Mononuclear cell (primary cell): ENCODE results near the gene ITLN1. TPM values are rescaled to one million over a fixed set of nuclear protein-coding genes. Genes with fewer than 3 reads are reported as not detected.
"Not testable (repeated sequence)": the region's sequence is repeated elsewhere in the genome, so short reads cannot be mapped to it uniquely, and the experiment has no call there.

Experiments used
- H3K27me3 ChIP-seq: 2 replicates; pipeline ENCODE4 v1.6.0; 2011; ENCODE audit warnings: low read length, control low read depth; ENCODE audit not compliant: insufficient read depth
- H3K4me1 ChIP-seq: 2 replicates; pipeline ENCODE4 v1.5.1; 2011; ENCODE audit warnings: mild to moderate bottlenecking, low read length, control low read depth; ENCODE audit not compliant: insufficient read depth
- H3K4me3 ChIP-seq: 2 replicates; pipeline ENCODE4 v1.5.1; 2011; ENCODE audit warnings: mild to moderate bottlenecking, low read length, moderate library complexity
- H3K9me3 ChIP-seq: 2 replicates; pipeline ENCODE4 v1.5.1; 2011; ENCODE audit warnings: low read depth, mild to moderate bottlenecking, control low read depth, low read length
- total RNA-seq: library from RNA; depleted of rRNA; stranded (reverse); fragments of >200 nt; gene quantifications from one replicate; pipeline ENCODE4 v1.2.3, GENCODE V29; 2012

ITLN1 gene
- total RNA-seq: 0.42 TPM

- Histone ChIP-seq H3K4me3 (no peak within 1 kb of the TSS), H3K4me1 (peaks cover 33% of the 10 kb centered on the region), H3K9me3 (no peaks in the 10 kb centered on the region), H3K27me3 (peaks cover 3% of the 10 kb centered on the region)
These were observed at the start of gene ITLN1 for GRCh38 chr1:160885042-160885441. ITLN1 (minus strand) TSS chr1:160885180; CDS start chr1:160884877, 303 bp downstream.

GRCh38 chr1:160933305-160933704, 48.3 kb upstream of the ITLN1 start:
- not testable (repeated sequence) for H3K9me3 ChIP-seq, H3K4me3 ChIP-seq, H3K27me3 ChIP-seq
- H3K4me1 ChIP-seq: peaks cover 10% of the 10 kb centered on the region

- no peaks in the 10 kb centered on the region for H3K27me3 ChIP-seq
- H3K4me3 ChIP-seq: no peak overlapping the region
- H3K9me3 ChIP-seq: peaks cover 6% of the 10 kb centered on the region
- no peaks in the 10 kb centered on the region for H3K4me1 ChIP-seq
These were observed 40.8 kb upstream of the ITLN1 start for GRCh38 chr1:160925652-160926244.

GRCh38 chr1:160924791-160925651, 40.0 kb upstream of the ITLN1 start:
- peaks cover 6% of the 10 kb centered on the region for H3K9me3 ChIP-seq
- H3K4me1 ChIP-seq: no peaks in the 10 kb centered on the region
- no peaks in the 10 kb centered on the region for H3K27me3 ChIP-seq
- no peak overlapping the region for H3K4me3 ChIP-seq

GRCh38 chr1:160916666-160917065, 31.7 kb upstream of the ITLN1 start:
- Histone ChIP-seq H3K4me3 (no peak overlapping the region), H3K9me3 (no peaks in the 10 kb centered on the region), H3K27me3 (no peaks in the 10 kb centered on the region), H3K4me1 (no peaks in the 10 kb centered on the region)

- not testable (repeated sequence) for H3K27me3 ChIP-seq, H3K4me3 ChIP-seq
These were observed 28.2 kb upstream of the ITLN1 start for GRCh38 chr1:160913229-160913628.

GRCh38 chr1:160911925-160912324, 26.9 kb upstream of the ITLN1 start:
- no peak overlapping the region for H3K4me3 ChIP-seq
- no peaks in the 10 kb centered on the region for H3K27me3 ChIP-seq
- no peaks in the 10 kb centered on the region for H3K9me3 ChIP-seq
- no peaks in the 10 kb centered on the region for H3K4me1 ChIP-seq

More at GRCh38 chr1:160913229-160913628, 28.2 kb upstream of the ITLN1 start:
- not testable (repeated sequence) for H3K9me3 ChIP-seq, H3K4me1 ChIP-seq

GRCh38 chr1:160911441-160911840, 26.5 kb upstream of the ITLN1 start:
- H3K4me1 ChIP-seq: no peaks in the 10 kb centered on the region
- no peaks in the 10 kb centered on the region for H3K27me3 ChIP-seq
- no peak overlapping the region for H3K4me3 ChIP-seq
- no peaks in the 10 kb centered on the region for H3K9me3 ChIP-seq

- Histone ChIP-seq H3K9me3 (no peaks in the 10 kb centered on the region), H3K4me3 (no peak overlapping the region), H3K4me1 (no peaks in the 10 kb centered on the region), H3K27me3 (no peaks in the 10 kb centered on the region)
These were observed 25.3 kb upstream of the ITLN1 start for GRCh38 chr1:160910170-160910750.

- H3K4me3 ChIP-seq: no peak overlapping the region
- H3K9me3 ChIP-seq: no peaks in the 10 kb centered on the region
- no peaks in the 10 kb centered on the region for H3K27me3 ChIP-seq
- no peaks in the 10 kb centered on the region for H3K4me1 ChIP-seq
These were observed 23.0 kb upstream of the ITLN1 start for GRCh38 chr1:160907976-160908375.

GRCh38 chr1:160905617-160905989, 20.6 kb upstream of the ITLN1 start:
- Histone ChIP-seq H3K9me3 (no peaks in the 10 kb centered on the region), H3K4me3 (no peak overlapping the region), H3K4me1 (no peaks in the 10 kb centered on the region), H3K27me3 (no peaks in the 10 kb centered on the region)

GRCh38 chr1:160904783-160905616, 20.0 kb upstream of the ITLN1 start:
- Histone ChIP-seq H3K4me3 (no peak overlapping the region), H3K27me3 (no peaks in the 10 kb centered on the region), H3K9me3 (no peaks in the 10 kb centered on the region), H3K4me1 (no peaks in the 10 kb centered on the region)

GRCh38 chr1:160902251-160902650, 17.3 kb upstream of the ITLN1 start:
- not testable (repeated sequence) for H3K4me3 ChIP-seq, H3K9me3 ChIP-seq, H3K4me1 ChIP-seq, H3K27me3 ChIP-seq

- H3K4me3 ChIP-seq: no peak overlapping the region
- H3K27me3 ChIP-seq: no peaks in the 10 kb centered on the region
- H3K4me1 ChIP-seq: no peaks in the 10 kb centered on the region
- H3K9me3 ChIP-seq: no peaks in the 10 kb centered on the region
These were observed 16.8 kb upstream of the ITLN1 start for GRCh38 chr1:160901768-160902167.

- H3K4me1 ChIP-seq, H3K27me3 ChIP-seq, H3K4me3 ChIP-seq, H3K9me3 ChIP-seq: not testable (repeated sequence)
These were observed 15.7 kb upstream of the ITLN1 start for GRCh38 chr1:160900683-160901082.
